C4-2B (cell line): ENCODE measurements around the gene RBX1.

Experiments
- CTCF ChIP-seq: fragments of 450-650 bp; conservative IDR thresholded peaks from 2 replicates; pipeline ENCODE4 v1.5.1; 2017; ENCODE audit warnings: mild to moderate bottlenecking
- ZFX ChIP-seq: fragments of 450-650 bp; IDR thresholded peaks from 2 replicates; pipeline ENCODE4 v1.6.1; 2017

DNA sequence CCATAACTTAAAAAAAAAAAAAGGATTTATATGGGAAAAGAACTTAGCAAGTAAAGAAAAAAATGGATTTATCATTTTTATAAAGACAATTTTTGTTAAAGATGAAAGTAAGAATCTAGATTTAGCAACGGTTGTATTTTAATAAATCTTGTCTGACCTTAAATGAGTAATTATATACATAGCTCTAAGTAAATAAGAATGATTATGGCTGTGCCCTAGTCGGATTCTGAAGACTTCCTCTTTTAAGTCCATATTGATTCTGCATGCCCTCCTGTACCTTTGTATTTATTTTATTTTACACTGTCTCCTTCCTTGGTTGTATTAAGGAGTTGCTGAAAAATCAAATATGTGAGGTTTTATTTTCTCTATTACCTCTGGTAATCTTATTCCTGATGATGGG, 7.1 kb downstream of the RBX1 start:
- no peak for TF ChIP-seq CTCF
- no peak for TF ChIP-seq ZFX
